GM12875 (cell line): Measurements from ENCODE around the gene CARD18.

Source experiments
- H3K4me3 ChIP-seq: one replicate; pipeline ENCODE4 v1.5.1; 2011; ENCODE audit warnings: low read depth, low read length, control low read depth
- TF ChIP-seq, protein P1 (sequence below): IDR thresholded peaks from 2 replicates; pipeline ENCODE4 v1.5.1; 2011; ENCODE audit warnings: low read depth, mild to moderate bottlenecking, control low read depth, inconsistent platforms, low read length, moderate library complexity, borderline replicate concordance; ENCODE audit not compliant: insufficient read depth

The CARD18 gene

DNA sequence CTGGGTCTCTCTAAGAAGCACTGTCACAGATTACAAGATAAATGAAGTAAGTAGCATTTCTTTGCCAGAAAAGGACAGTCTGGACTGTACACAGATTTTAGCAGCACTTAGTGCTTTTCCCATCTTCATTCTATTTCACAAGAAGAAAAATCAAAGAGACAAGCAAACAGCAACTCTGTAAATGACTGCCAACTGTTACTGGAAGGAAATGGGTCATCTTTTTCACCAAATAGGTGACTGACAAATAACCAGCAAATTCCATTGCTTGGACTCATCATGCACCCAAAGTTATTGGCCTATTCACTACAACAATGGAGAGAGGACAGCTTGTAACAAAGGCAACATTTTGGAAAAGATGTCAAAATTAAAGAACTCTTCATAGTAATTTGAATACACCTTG lies 28.9 kb upstream of the CARD18 start:
- TF ChIP-seq, protein P1, sequence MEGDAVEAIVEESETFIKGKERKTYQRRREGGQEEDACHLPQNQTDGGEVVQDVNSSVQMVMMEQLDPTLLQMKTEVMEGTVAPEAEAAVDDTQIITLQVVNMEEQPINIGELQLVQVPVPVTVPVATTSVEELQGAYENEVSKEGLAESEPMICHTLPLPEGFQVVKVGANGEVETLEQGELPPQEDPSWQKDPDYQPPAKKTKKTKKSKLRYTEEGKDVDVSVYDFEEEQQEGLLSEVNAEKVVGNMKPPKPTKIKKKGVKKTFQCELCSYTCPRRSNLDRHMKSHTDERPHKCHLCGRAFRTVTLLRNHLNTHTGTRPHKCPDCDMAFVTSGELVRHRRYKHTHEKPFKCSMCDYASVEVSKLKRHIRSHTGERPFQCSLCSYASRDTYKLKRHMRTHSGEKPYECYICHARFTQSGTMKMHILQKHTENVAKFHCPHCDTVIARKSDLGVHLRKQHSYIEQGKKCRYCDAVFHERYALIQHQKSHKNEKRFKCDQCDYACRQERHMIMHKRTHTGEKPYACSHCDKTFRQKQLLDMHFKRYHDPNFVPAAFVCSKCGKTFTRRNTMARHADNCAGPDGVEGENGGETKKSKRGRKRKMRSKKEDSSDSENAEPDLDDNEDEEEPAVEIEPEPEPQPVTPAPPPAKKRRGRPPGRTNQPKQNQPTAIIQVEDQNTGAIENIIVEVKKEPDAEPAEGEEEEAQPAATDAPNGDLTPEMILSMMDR, result no peak
- H3K4me3 ChIP-seq, result no peak overlapping the region

DNA sequence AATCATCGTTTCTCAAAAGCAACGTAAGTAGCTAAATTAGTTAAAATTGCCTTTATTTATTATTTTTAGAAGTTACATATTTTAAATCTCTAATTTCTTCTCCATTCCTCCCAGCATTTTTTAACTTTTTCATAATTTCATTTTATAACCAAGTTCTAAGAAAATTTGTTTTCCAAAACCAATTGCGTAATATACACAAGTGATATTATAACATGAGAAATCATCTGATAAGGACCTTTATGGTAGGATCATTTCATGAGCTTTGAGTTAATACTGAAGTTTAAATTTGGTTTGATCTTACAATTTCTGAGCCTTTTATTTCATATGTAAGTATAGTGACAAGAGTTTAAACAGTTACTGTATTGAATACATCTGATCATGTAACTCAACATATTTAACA lies 27.7 kb upstream of the CARD18 start:
- TF ChIP-seq, protein P1, result no peak
- H3K4me3 ChIP-seq, result no peak overlapping the region

DNA sequence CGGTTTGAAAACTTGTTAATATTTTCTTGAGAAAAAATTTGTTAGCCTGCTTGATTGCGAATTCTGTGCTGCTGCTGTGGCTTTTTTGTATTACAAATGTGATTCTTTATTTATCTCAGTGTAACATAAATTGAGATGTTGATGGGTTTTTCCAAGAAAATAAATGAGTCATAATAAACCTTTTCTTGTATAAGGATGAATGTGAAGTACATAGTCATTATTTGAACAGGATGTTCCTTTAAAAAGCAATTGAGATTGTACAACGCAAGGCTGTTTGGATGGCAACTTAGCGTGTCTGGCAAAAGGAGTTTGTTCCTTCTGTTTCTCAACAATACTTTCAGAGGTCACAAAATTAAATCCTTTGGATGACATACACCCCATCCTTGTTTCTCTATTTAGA lies 24.6 kb upstream of the CARD18 start:
- TF ChIP-seq, protein P1, result no peak
- no peak overlapping the region for H3K4me3 ChIP-seq

DNA sequence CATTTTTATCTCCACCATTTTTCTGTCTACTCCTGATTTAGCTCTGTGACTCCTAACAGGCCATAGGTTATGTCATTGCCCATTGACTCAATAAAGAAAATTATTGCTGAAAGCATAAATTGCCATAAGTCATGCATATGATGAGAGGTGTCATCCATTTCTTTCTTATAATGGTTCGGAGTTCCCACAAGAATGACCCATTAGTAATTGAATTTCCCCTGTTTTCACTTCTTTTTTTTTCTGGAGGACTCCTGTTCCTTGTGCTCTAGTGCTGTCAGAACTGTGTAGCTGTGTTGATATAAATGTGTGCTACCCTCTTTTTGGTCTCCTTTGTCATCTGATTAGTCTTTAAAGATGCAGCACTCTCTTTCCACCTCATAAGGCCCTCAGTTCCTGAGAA lies 22.9 kb upstream of the CARD18 start:
- TF ChIP-seq, protein P1, result no peak
- H3K4me3 ChIP-seq, result no peak overlapping the region

DNA sequence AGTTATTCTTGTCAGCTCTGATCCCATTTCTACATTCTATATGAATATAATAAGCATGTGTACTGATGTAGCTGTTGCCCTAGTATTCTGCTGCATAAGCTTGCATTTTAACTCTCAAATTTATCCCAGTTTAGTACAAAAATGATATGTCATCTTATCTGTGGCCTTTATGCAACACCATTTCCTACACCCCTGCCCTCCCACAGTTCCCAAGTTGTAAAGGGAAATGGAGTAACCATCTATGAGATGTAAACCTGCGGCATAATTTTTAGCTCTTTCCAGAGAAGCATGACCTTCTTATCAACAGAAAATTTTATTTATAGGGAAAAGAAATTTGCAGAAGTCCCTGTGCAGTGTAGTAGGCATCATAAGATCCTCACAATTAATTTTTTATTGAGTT lies 18.9 kb upstream of the CARD18 start:
- TF ChIP-seq, protein P1, result no peak
- H3K4me3 ChIP-seq, result no peak overlapping the region

DNA sequence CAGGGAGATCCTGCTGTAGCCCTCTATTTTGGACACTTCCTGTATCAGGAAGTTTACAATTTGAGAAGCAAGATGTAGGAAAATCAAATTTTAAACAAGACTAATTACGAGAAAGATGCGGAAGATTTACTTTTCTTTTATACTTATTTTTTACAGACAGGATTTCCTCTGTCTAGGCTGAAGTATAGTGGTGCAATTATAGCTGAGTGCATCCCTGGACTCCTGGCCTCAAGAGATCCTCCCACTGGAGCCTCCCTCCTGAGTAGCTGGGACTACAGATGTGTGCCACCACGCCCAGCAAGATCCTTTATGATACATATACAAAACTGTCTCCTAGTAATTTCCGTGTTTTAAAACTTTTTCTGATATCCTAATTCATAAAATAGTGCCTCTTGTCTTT lies 17.2 kb upstream of the CARD18 start:
- H3K4me3 ChIP-seq, result no peak overlapping the region
- TF ChIP-seq, protein P1, result no peak

DNA sequence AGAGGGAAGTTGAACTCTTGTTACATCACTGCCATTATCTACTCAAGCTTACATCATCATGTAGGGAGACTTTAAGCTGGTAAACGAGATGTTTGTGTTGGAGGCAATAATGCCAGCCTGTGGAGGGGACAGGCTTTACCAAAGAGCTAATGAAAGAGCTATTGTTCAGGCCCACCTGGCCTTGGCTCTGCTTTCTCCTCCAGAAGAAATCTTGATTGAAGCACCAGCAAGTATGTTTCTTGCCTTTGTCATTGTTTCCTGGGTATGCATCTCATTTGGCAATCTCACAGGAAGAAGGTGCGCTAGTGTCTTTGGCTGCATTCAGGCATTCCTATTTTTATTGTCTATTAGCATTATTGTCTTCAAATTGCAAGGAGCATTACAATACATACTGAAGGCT lies 16.7 kb upstream of the CARD18 start:
- TF ChIP-seq, protein P1, result no peak
- no peak overlapping the region for H3K4me3 ChIP-seq
